ENCODE measurements around the gene IDI1. TPM values are rescaled to one million over a fixed set of nuclear protein-coding genes. Genes with fewer than 3 reads are reported as not detected.

The IDI1 gene
- total RNA-seq, 1 donor from 2014 or later: 15.6 TPM

GRCh38 chr10:1003884-1004670 lies 44.8 kb downstream of the IDI1 start:
- intact Hi-C loops (cut with micrococcal nuclease): no loop called here
- H3K4me1 ChIP-seq: no peaks in the 10 kb centered on the region
- no peak for TF ChIP-seq CTCF (IDR thresholded peaks at IDR 0.05; ENCODE audit: borderline replicate concordance)
- H3K27ac ChIP-seq (replicated peaks): no peak overlapping the region
- no peaks in the 10 kb centered on the region for H3K27me3 ChIP-seq (ENCODE audit: low read depth)
- no peak for DNase-seq
- H3K4me3 ChIP-seq: no peak overlapping the region
- H3K36me3 ChIP-seq: peaks cover 100% of the 10 kb centered on the region
- H3K9me3 ChIP-seq (replicated peaks): peaks cover 23% of the 10 kb centered on the region

GRCh38 chr10:1002425-1003006 lies 46.4 kb downstream of the IDI1 start:
- Histone ChIP-seq H3K9me3 (replicated peaks) (peaks cover 23% of the 10 kb centered on the region), H3K4me3 (no peak overlapping the region), H3K4me1 (no peaks in the 10 kb centered on the region), H3K27me3 (ENCODE audit: low read depth) (no peaks in the 10 kb centered on the region), H3K36me3 (peaks cover 100% of the 10 kb centered on the region), H3K27ac (replicated peaks) (no peak overlapping the region)
- DNase-seq: no peak
- intact Hi-C loops (cut with micrococcal nuclease): no loop called here
- no peak for TF ChIP-seq CTCF (IDR thresholded peaks at IDR 0.05; ENCODE audit: borderline replicate concordance)

GRCh38 chr10:997266-998022 lies 51.5 kb downstream of the IDI1 start:
- H3K27ac ChIP-seq (replicated peaks): no peak overlapping the region
- H3K4me3 ChIP-seq: no peak overlapping the region
- H3K27me3 ChIP-seq (ENCODE audit: low read depth): no peaks in the 10 kb centered on the region
- DNase-seq: no peak
- H3K36me3 ChIP-seq: peaks cover 100% of the 10 kb centered on the region
- intact Hi-C loops (cut with micrococcal nuclease): no loop called here
- H3K9me3 ChIP-seq (replicated peaks): peaks cover 10% of the 10 kb centered on the region
- no peak for TF ChIP-seq CTCF (IDR thresholded peaks at IDR 0.05; ENCODE audit: borderline replicate concordance)
- no peaks in the 10 kb centered on the region for H3K4me1 ChIP-seq

GRCh38 chr10:996031-996430 lies 52.9 kb downstream of the IDI1 start:
- no peak overlapping the region for H3K27ac ChIP-seq (replicated peaks)
- no peaks in the 10 kb centered on the region for H3K9me3 ChIP-seq (replicated peaks)
- peaks cover 87% of the 10 kb centered on the region for H3K36me3 ChIP-seq
- intact Hi-C loops (cut with micrococcal nuclease): no loop called here
- TF ChIP-seq CTCF (IDR thresholded peaks at IDR 0.05; ENCODE audit: borderline replicate concordance): no peak
- DNase-seq: no peak
- H3K4me1 ChIP-seq: no peaks in the 10 kb centered on the region
- no peaks in the 10 kb centered on the region for H3K27me3 ChIP-seq (ENCODE audit: low read depth)
- no peak overlapping the region for H3K4me3 ChIP-seq

- Histone ChIP-seq H3K4me3 (no peak overlapping the region), H3K4me1 (peaks cover 3% of the 10 kb centered on the region), H3K36me3 (peaks cover 82% of the 10 kb centered on the region), H3K9me3 (replicated peaks) (no peaks in the 10 kb centered on the region), H3K27ac (replicated peaks) (no peak overlapping the region), H3K27me3 (ENCODE audit: low read depth) (no peaks in the 10 kb centered on the region)
- no peak for DNase-seq
- no peak for TF ChIP-seq CTCF (IDR thresholded peaks at IDR 0.05; ENCODE audit: borderline replicate concordance)
- intact Hi-C loops (cut with micrococcal nuclease): no loop called here
Measured at GRCh38 chr10:995559-995926, 53.4 kb downstream of the IDI1 start.

All from left ventricle myocardium inferior (tissue), 1 donor.